Measurements from ENCODE around the gene TCF20. TPM values are rescaled to one million over a fixed set of nuclear protein-coding genes. Genes with fewer than 3 reads are reported as not detected.

The TCF20 gene
- total RNA-seq, 3 donors from 2014 or later, result 24.2 to 43.3 (median 36.1) TPM

- H3K27me3 ChIP-seq, result no peaks in the 10 kb centered on the region
- DNase-seq (ENCODE audit: low spot score in 2 of 2), result no peak
- no peaks in the 10 kb centered on the region for H3K36me3 ChIP-seq
- TF ChIP-seq POLR2A (IDR thresholded peaks at IDR 0.05) (no peak), POLR2AphosphoS5 (IDR thresholded peaks at IDR 0.05) (no peak), CTCF (IDR thresholded peaks at IDR 0.05) (no peak)
- H3K27ac ChIP-seq, result no peak overlapping the region
- intact Hi-C loops (cut with DNase I; ENCODE audit: low total_unique reads), result no loop called here
- no peak overlapping the region for H3K4me3 ChIP-seq
- H3K9me3 ChIP-seq, result no peaks in the 10 kb centered on the region
- H3K4me1 ChIP-seq, result no peaks in the 10 kb centered on the region
These were observed 21.5 kb downstream of the TCF20 start for GRCh38 chr22:42248995-42249394.

GRCh38 chr22:42247596-42247995 lies 22.9 kb downstream of the TCF20 start:
- no peak overlapping the region for H3K27ac ChIP-seq
- no peaks in the 10 kb centered on the region for H3K4me1 ChIP-seq
- TF ChIP-seq CTCF (IDR thresholded peaks at IDR 0.05) (no peak), POLR2A (IDR thresholded peaks at IDR 0.05) (no peak), POLR2AphosphoS5 (IDR thresholded peaks at IDR 0.05) (no peak)
- H3K9me3 ChIP-seq, result no peaks in the 10 kb centered on the region
- H3K4me3 ChIP-seq, result no peak overlapping the region
- H3K36me3 ChIP-seq, result no peaks in the 10 kb centered on the region
- intact Hi-C loops (cut with DNase I; ENCODE audit: low total_unique reads), result no loop called here
- H3K27me3 ChIP-seq, result no peaks in the 10 kb centered on the region
- DNase-seq (ENCODE audit: low spot score in 2 of 2), result no peak

- H3K9me3 ChIP-seq, result no peaks in the 10 kb centered on the region
- H3K4me3 ChIP-seq, result no peak overlapping the region
- H3K36me3 ChIP-seq, result no peaks in the 10 kb centered on the region
- no peak for TF ChIP-seq POLR2A (IDR thresholded peaks at IDR 0.05)
- TF ChIP-seq POLR2AphosphoS5 (IDR thresholded peaks at IDR 0.05), result no peak
- no peak for TF ChIP-seq CTCF (IDR thresholded peaks at IDR 0.05)
- H3K4me1 ChIP-seq, result no peaks in the 10 kb centered on the region
- intact Hi-C loops (cut with DNase I; ENCODE audit: low total_unique reads), result no loop called here
- H3K27ac ChIP-seq, result no peak overlapping the region
- DNase-seq (ENCODE audit: low spot score in 2 of 2), result no peak
- H3K27me3 ChIP-seq, result no peaks in the 10 kb centered on the region
These were observed 26.7 kb downstream of the TCF20 start for GRCh38 chr22:42243802-42244060.

GRCh38 chr22:42236848-42237247 lies 33.6 kb downstream of the TCF20 start:
- DNase-seq (ENCODE audit: low spot score in 2 of 2), result no peak
- Histone ChIP-seq H3K4me1 (no peaks in the 10 kb centered on the region), H3K36me3 (no peaks in the 10 kb centered on the region), H3K9me3 (peaks cover 0 to 15% of the 10 kb centered on the region in 2 donors), H3K27ac (no peak overlapping the region), H3K4me3 (no peak overlapping the region), H3K27me3 (no peaks in the 10 kb centered on the region)
- intact Hi-C loops (cut with DNase I; ENCODE audit: low total_unique reads), result no loop called here
- no peak for TF ChIP-seq CTCF (IDR thresholded peaks at IDR 0.05)
- no peak for TF ChIP-seq POLR2A (IDR thresholded peaks at IDR 0.05)
- no peak for TF ChIP-seq POLR2AphosphoS5 (IDR thresholded peaks at IDR 0.05)

GRCh38 chr22:42236268-42236667 lies 34.2 kb downstream of the TCF20 start:
- no peak overlapping the region for H3K4me3 ChIP-seq
- H3K36me3 ChIP-seq, result no peaks in the 10 kb centered on the region
- intact Hi-C loops (cut with DNase I; ENCODE audit: low total_unique reads), result no loop called here
- no peak for DNase-seq (ENCODE audit: low spot score in 2 of 2)
- H3K9me3 ChIP-seq, result peaks cover 0 to 15% of the 10 kb centered on the region in 2 donors
- H3K27ac ChIP-seq, result no peak overlapping the region
- no peaks in the 10 kb centered on the region for H3K4me1 ChIP-seq
- H3K27me3 ChIP-seq, result no peaks in the 10 kb centered on the region
- TF ChIP-seq POLR2AphosphoS5 (IDR thresholded peaks at IDR 0.05) (no peak), POLR2A (IDR thresholded peaks at IDR 0.05) (no peak), CTCF (IDR thresholded peaks at IDR 0.05) (no peak)
